ENCODE measurements around the gene SALL3.

Gene SALL3

GRCh38 chr18:79005653-79006052 is 26.0 kb downstream of the SALL3 start:
- H3K4me3 ChIP-seq (ENCODE audit: low read depth, low read length): no peak overlapping the region
- no peak for TF ChIP-seq CTCF (IDR thresholded peaks at IDR 0.05; ENCODE audit: borderline replicate concordance, insufficient read depth, low read depth, low read length)

- TF ChIP-seq CTCF (IDR thresholded peaks at IDR 0.05; ENCODE audit: borderline replicate concordance, insufficient read depth, low read depth, low read length): no peak
- no peak overlapping the region for H3K4me3 ChIP-seq (ENCODE audit: low read depth, low read length)
These were observed 26.6 kb downstream of the SALL3 start for GRCh38 chr18:79006106-79006795.

- no peak overlapping the region for H3K4me3 ChIP-seq (ENCODE audit: low read depth, low read length)
- no peak for TF ChIP-seq CTCF (IDR thresholded peaks at IDR 0.05; ENCODE audit: borderline replicate concordance, insufficient read depth, low read depth, low read length)
These were observed 27.8 kb downstream of the SALL3 start for GRCh38 chr18:79007440-79007839.

GRCh38 chr18:79008356-79008940 is 28.8 kb downstream of the SALL3 start:
- H3K4me3 ChIP-seq (ENCODE audit: low read depth, low read length): no peak overlapping the region
- no peak for TF ChIP-seq CTCF (IDR thresholded peaks at IDR 0.05; ENCODE audit: borderline replicate concordance, insufficient read depth, low read depth, low read length)

GRCh38 chr18:79010802-79011201 is 31.2 kb downstream of the SALL3 start:
- no peak overlapping the region for H3K4me3 ChIP-seq (ENCODE audit: low read depth, low read length)
- TF ChIP-seq CTCF (IDR thresholded peaks at IDR 0.05; ENCODE audit: borderline replicate concordance, insufficient read depth, low read depth, low read length): no peak

DNA sequence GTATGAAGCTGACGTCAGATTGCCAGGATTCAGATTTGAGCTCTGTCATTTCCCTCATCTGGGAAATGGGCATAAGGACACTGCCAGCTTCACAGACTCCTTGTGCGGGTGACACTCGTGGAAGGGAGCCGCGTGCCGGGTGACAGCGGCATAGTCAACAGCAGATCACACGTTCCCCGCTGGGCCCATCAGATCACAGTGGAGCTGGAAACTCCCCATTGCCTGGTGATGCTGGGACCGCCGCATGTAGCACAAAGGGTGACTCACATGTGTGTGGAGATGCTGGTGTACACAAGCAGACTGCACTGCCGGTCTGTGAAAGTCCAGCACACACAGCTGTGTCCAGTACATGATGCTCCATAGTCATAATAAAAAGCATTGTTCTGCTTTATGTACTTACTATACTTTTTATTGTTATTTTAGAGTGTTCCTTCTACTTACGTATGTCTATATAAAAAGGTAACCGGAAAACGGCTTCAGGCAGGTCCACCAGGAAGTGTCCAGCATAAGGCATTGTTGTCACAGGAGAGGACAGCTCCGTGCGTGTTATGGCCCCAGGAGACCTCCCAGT is 31.8 kb downstream of the SALL3 start:
- no peak for TF ChIP-seq CTCF (IDR thresholded peaks at IDR 0.05; ENCODE audit: borderline replicate concordance, insufficient read depth, low read depth, low read length)
- no peak overlapping the region for H3K4me3 ChIP-seq (ENCODE audit: low read depth, low read length)

GRCh38 chr18:79013869-79014268 is 34.3 kb downstream of the SALL3 start:
- no peak overlapping the region for H3K4me3 ChIP-seq (ENCODE audit: low read depth, low read length)
- no peak for TF ChIP-seq CTCF (IDR thresholded peaks at IDR 0.05; ENCODE audit: borderline replicate concordance, insufficient read depth, low read depth, low read length)
